ENCODE measurements around the gene TRAP1. TPM values are rescaled to one million over a fixed set of nuclear protein-coding genes. Genes with fewer than 3 reads are reported as not detected.
A peak's percentile ranks its signal among the peaks of the same experiment; 100 is the strongest.

TRAP1 gene
- total RNA-seq, 2 experiments from 2014 or later: 185 to 242 TPM

DNA sequence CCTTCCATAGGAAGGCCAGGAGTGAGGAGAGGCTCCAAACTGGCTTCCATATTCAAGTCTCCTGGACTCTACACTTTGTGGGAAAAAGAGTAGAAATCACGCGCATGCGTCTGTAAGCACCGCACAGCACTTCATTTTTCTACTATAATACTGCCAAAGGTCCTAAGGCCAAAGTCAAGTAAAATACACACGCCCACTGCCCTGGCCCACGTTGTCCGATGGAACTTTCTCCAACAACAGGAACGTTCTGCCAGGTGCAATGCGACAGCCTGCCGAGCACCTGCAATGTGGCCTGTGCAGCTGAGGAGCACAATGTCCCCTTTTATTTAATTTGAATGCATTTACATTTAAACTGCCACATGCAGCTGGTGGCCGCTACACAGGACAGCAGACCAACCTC lies 39.3 kb downstream of the TRAP1 start:
- CTCF ChIA-PET (ENCODE audit: unreplicated experiment): no interaction called here
- BruUV-seq (replicated peaks): TSS peak; percentile 67
- Histone ChIP-seq H4K20me1 (ENCODE audit: insufficient read depth, low read length) (no peaks in the 10 kb centered on the region), H3K27ac (ENCODE audit: low read depth, low read length, poor library complexity, severe bottlenecking) (no peak overlapping the region), H3K9me2 (ENCODE audit: insufficient read depth, low read length) (no peaks in the 10 kb centered on the region), H3K79me2 (ENCODE audit: insufficient read depth, low read depth, low read length) (no peaks in the 10 kb centered on the region), H3K4me1 (ENCODE audit: insufficient read depth, low read length, poor library complexity, severe bottlenecking) (no peaks in the 10 kb centered on the region), H3K4me2 (ENCODE audit: low read length) (no peak overlapping the region), H3K9me3 (ENCODE audit: low read length) (no peaks in the 10 kb centered on the region), H3K4me3 (ENCODE audit: low read depth, low read length, poor library complexity, severe bottlenecking) (no peak overlapping the region), H2AFZ (ENCODE audit: low read length) (no peak overlapping the region), H3K36me3 (ENCODE audit: insufficient read depth, low read length) (peaks cover 96% of the 10 kb centered on the region)
- no peak for DNase-seq (ENCODE audit: low spot score)
- intact Hi-C loops (cut with micrococcal nuclease; ENCODE audit: unreplicated experiment): no loop called here
- TF ChIP-seq, protein P1, sequence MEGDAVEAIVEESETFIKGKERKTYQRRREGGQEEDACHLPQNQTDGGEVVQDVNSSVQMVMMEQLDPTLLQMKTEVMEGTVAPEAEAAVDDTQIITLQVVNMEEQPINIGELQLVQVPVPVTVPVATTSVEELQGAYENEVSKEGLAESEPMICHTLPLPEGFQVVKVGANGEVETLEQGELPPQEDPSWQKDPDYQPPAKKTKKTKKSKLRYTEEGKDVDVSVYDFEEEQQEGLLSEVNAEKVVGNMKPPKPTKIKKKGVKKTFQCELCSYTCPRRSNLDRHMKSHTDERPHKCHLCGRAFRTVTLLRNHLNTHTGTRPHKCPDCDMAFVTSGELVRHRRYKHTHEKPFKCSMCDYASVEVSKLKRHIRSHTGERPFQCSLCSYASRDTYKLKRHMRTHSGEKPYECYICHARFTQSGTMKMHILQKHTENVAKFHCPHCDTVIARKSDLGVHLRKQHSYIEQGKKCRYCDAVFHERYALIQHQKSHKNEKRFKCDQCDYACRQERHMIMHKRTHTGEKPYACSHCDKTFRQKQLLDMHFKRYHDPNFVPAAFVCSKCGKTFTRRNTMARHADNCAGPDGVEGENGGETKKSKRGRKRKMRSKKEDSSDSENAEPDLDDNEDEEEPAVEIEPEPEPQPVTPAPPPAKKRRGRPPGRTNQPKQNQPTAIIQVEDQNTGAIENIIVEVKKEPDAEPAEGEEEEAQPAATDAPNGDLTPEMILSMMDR (conservative IDR thresholded peaks at IDR 0.05; ENCODE audit: low read length): no peak
- no peak for TF ChIP-seq EZH2phosphoT487 (IDR thresholded peaks at IDR 0.05; ENCODE audit: borderline replicate concordance, low read depth, low read length)
- POLR2A ChIA-PET: interaction anchor here (0.6 kb wide), 1 partner anchor 207 kb away, joined by 3 read pairs; no protein-coding TSS in a partner anchor

DNA sequence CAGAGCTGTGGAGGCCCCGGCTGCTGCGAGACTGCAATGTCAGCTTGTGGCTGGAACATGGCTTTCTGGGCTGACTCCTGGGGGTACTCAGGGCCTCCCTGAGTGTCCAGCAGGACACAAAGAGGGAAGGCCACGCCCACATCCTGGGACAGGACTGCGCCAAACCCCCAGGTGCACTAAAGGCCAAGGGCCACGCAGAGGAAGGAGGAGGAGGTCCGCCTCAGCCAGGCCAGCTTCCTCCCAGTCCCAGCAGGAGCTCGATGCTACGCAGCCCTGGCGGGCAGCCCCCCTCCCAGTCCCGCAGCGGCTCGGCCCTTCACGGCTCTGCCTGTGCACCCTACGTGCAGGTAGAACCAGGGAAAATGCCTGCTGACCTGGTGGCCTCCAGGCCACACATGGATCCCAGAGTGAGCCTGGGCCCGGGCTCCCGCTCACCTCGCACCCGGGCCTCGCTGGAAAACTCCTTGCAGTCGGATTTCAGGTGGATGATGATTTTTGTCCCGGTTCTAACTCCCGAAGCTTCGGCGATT lies 41.7 kb downstream of the TRAP1 start:
- H3K9me2 ChIP-seq (ENCODE audit: insufficient read depth, low read length): no peaks in the 10 kb centered on the region
- no TSS peak for BruUV-seq (replicated peaks)
- no peak for DNase-seq (ENCODE audit: low spot score)
- no peak overlapping the region for H3K4me2 ChIP-seq (ENCODE audit: low read length)
- H4K20me1 ChIP-seq (ENCODE audit: insufficient read depth, low read length): no peaks in the 10 kb centered on the region
- no peak overlapping the region for H2AFZ ChIP-seq (ENCODE audit: low read length)
- ChIA-PET CTCF (ENCODE audit: unreplicated experiment) (no interaction called here), POLR2A (no interaction called here)
- H3K9me3 ChIP-seq (ENCODE audit: low read length): no peaks in the 10 kb centered on the region
- no peaks in the 10 kb centered on the region for H3K4me1 ChIP-seq (ENCODE audit: insufficient read depth, low read length, poor library complexity, severe bottlenecking)
- no peak overlapping the region for H3K27ac ChIP-seq (ENCODE audit: low read depth, low read length, poor library complexity, severe bottlenecking)
- intact Hi-C loops (cut with micrococcal nuclease; ENCODE audit: unreplicated experiment): no loop called here
- no peak for TF ChIP-seq EZH2phosphoT487 (IDR thresholded peaks at IDR 0.05; ENCODE audit: borderline replicate concordance, low read depth, low read length)
- TF ChIP-seq, protein P1 (conservative IDR thresholded peaks at IDR 0.05; ENCODE audit: low read length): no peak
- H3K36me3 ChIP-seq (ENCODE audit: insufficient read depth, low read length): peaks cover 96% of the 10 kb centered on the region
- no peak overlapping the region for H3K4me3 ChIP-seq (ENCODE audit: low read depth, low read length, poor library complexity, severe bottlenecking)
- H3K79me2 ChIP-seq (ENCODE audit: insufficient read depth, low read depth, low read length): no peaks in the 10 kb centered on the region

DNA sequence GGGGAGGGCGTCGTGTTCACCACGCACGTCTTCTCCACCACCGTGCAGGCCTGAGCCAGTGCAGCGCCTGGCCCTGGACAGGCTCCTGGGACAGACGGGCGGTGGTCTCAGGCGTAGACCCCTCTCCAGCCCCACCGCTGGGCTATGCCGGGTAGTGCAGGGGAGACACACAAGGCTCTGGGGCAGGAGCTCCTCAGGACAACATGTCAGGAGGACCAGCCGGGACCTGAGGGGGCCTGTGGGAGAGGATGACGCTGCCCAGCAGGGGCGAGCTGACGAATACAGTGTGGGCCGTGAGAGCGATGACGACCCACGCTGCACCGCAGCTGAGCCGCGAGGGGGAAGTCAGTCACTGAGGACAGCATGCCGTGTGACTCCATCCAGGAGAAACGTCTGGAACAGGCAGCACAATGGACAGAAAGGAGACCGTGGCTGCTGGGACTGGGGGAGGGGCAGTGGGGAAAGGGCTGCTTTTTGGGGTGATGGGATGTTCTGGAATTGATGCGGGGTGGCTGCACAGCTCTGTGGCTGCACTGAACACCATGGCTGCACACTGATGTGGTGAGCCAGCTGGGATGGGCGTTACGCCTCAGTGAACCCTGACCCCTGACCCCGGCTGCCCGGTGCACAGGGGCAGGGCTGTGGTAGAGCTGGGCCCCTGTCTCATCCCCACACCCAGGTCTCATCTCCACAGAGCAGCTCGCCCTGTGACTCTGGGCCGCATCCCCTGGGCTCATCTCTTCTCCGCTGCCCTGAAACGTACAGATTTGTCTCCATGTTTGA lies 42.6 kb downstream of the TRAP1 start:
- Histone ChIP-seq H3K9me3 (ENCODE audit: low read length) (no peaks in the 10 kb centered on the region), H3K79me2 (ENCODE audit: insufficient read depth, low read depth, low read length) (no peaks in the 10 kb centered on the region), H3K36me3 (ENCODE audit: insufficient read depth, low read length) (peaks cover 94% of the 10 kb centered on the region), H3K27ac (ENCODE audit: low read depth, low read length, poor library complexity, severe bottlenecking) (no peak overlapping the region), H3K9me2 (ENCODE audit: insufficient read depth, low read length) (no peaks in the 10 kb centered on the region), H3K4me3 (ENCODE audit: low read depth, low read length, poor library complexity, severe bottlenecking) (no peak overlapping the region), H4K20me1 (ENCODE audit: insufficient read depth, low read length) (no peaks in the 10 kb centered on the region), H3K4me1 (ENCODE audit: insufficient read depth, low read length, poor library complexity, severe bottlenecking) (no peaks in the 10 kb centered on the region), H2AFZ (ENCODE audit: low read length) (no peak overlapping the region), H3K4me2 (ENCODE audit: low read length) (no peak overlapping the region)
- TF ChIP-seq, protein P1 (conservative IDR thresholded peaks at IDR 0.05; ENCODE audit: low read length): no peak
- no peak for TF ChIP-seq EZH2phosphoT487 (IDR thresholded peaks at IDR 0.05; ENCODE audit: borderline replicate concordance, low read depth, low read length)
- CTCF ChIA-PET (ENCODE audit: unreplicated experiment): no interaction called here
- no peak for DNase-seq (ENCODE audit: low spot score)
- no TSS peak for BruUV-seq (replicated peaks)
- intact Hi-C loops (cut with micrococcal nuclease; ENCODE audit: unreplicated experiment): no loop called here
- POLR2A ChIA-PET: no interaction called here

All from OCI-LY7 (cell line).